PC-9 (cell line): Measurements from ENCODE around the gene CCDC66.

Experiments
- EZH2 ChIP-seq: fragments of 200-600 bp; sonication (generic); IDR thresholded peaks from 2 replicates; pipeline ENCODE4 v1.8.0; 2017; ENCODE audit warnings: antibody characterized with exemption, low read depth
- TF ChIP-seq, protein P1 (sequence below): fragments of 200-600 bp; sonication (generic); conservative IDR thresholded peaks from 2 replicates; pipeline ENCODE4 v1.6.1; 2017; ENCODE audit warnings: mixed run types, antibody characterized with exemption, mild to moderate bottlenecking, moderate library complexity

DNA sequence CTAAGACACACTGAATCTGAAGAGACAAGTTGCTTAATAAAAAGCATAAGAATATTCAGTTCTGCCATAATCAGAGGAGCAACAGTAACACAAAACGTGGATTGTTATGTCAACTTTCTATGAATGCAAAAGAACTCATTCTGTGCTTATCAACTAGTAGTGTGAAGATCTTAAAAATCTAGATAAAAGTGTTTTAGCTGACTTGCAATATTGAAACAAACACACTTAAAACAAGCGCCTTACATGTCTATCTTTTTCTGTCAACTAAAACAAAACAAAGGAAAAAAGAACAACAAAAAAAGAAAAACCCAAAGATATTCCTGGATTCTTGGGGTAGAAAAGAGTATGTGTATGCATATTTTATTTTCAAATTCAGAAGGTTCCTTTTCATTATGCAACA lies 88.4 kb downstream of the CCDC66 start:
- TF ChIP-seq, protein P1, sequence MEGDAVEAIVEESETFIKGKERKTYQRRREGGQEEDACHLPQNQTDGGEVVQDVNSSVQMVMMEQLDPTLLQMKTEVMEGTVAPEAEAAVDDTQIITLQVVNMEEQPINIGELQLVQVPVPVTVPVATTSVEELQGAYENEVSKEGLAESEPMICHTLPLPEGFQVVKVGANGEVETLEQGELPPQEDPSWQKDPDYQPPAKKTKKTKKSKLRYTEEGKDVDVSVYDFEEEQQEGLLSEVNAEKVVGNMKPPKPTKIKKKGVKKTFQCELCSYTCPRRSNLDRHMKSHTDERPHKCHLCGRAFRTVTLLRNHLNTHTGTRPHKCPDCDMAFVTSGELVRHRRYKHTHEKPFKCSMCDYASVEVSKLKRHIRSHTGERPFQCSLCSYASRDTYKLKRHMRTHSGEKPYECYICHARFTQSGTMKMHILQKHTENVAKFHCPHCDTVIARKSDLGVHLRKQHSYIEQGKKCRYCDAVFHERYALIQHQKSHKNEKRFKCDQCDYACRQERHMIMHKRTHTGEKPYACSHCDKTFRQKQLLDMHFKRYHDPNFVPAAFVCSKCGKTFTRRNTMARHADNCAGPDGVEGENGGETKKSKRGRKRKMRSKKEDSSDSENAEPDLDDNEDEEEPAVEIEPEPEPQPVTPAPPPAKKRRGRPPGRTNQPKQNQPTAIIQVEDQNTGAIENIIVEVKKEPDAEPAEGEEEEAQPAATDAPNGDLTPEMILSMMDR, result no peak
- TF ChIP-seq EZH2, result no peak
